HepG2 (cell line): ENCODE data around the gene MFAP1. TPM values are rescaled to one million over a fixed set of nuclear protein-coding genes. Genes with fewer than 3 reads are reported as not detected.

Experiments used
- EED ChIP-seq: sonication (generic); formaldehyde crosslinking; IDR thresholded peaks from 2 replicates; pipeline ENCODE4 v1.5.0; 2020; ENCODE audit warnings: mild to moderate bottlenecking, missing genetic modification reagents
- FOXJ3 ChIP-seq: sonication (generic); formaldehyde crosslinking; IDR thresholded peaks from 2 replicates; pipeline ENCODE4 v1.4.0; 2020; ENCODE audit warnings: missing genetic modification reagents, mild to moderate bottlenecking, borderline replicate concordance
- HDAC1 ChIP-seq: sonication (generic); formaldehyde crosslinking; IDR thresholded peaks from 2 replicates; pipeline ENCODE4 v1.5.1; 2020; ENCODE audit warnings: mild to moderate bottlenecking, missing genetic modification reagents
- HOXD1 ChIP-seq: sonication (generic); formaldehyde crosslinking; IDR thresholded peaks from 2 replicates; pipeline ENCODE4 v1.5.0; 2020; ENCODE audit warnings: missing genetic modification reagents
- JUNB ChIP-seq: sonication (generic); formaldehyde crosslinking; IDR thresholded peaks from 2 replicates; pipeline ENCODE4 v1.8.0; 2022; ENCODE audit warnings: missing genetic modification reagents, mild to moderate bottlenecking, borderline replicate concordance
- KAT2B ChIP-seq: fragments of 150-350 bp; IDR thresholded peaks from 2 replicates; pipeline ENCODE4 v1.6.1; 2014; ENCODE audit warnings: low read depth, low read length, borderline replicate concordance
- KDM5B ChIP-seq: sonication (generic); formaldehyde crosslinking; IDR thresholded peaks from 2 replicates; pipeline ENCODE4 v1.4.0; 2020; ENCODE audit warnings: missing genetic modification reagents, mild to moderate bottlenecking, borderline replicate concordance
- KMT2A ChIP-seq: sonication (generic); formaldehyde crosslinking; IDR thresholded peaks from 2 replicates; pipeline ENCODE4 v1.4.0; 2020; ENCODE audit warnings: missing genetic modification reagents
- MED13 ChIP-seq: sonication (generic); formaldehyde crosslinking; IDR thresholded peaks from 2 replicates; pipeline ENCODE4 v1.5.0; 2020; ENCODE audit warnings: missing genetic modification reagents
- PAWR ChIP-seq: sonication (generic); formaldehyde crosslinking; IDR thresholded peaks from 2 replicates; pipeline ENCODE4 v1.4.0; 2020; ENCODE audit warnings: missing genetic modification reagents, mild to moderate bottlenecking, borderline replicate concordance
- RORA ChIP-seq: sonication (generic); formaldehyde crosslinking; IDR thresholded peaks from 2 replicates; pipeline ENCODE4 v1.5.0; 2020; ENCODE audit warnings: mild to moderate bottlenecking, missing genetic modification reagents, moderate library complexity
- SALL1 ChIP-seq: sonication (generic); formaldehyde crosslinking; IDR thresholded peaks from 2 replicates; pipeline ENCODE4 v1.8.0; 2022; ENCODE audit warnings: mild to moderate bottlenecking, missing genetic modification reagents
- SP1 ChIP-seq, 2 experiments: fragments of 450-650 bp in 1 of 2; sonication (generic) in 1 of 2; formaldehyde crosslinking in 1 of 2; IDR thresholded peaks; 2 replicates each; pipeline versions ENCODE4 v1.4.0 to v1.6.1; 2016 to 2020; ENCODE audit warnings: missing genetic modification reagents in 1 of 2
- ZNF232 ChIP-seq: sonication (generic); formaldehyde crosslinking; IDR thresholded peaks from 2 replicates; pipeline ENCODE4 v1.4.0; 2020; ENCODE audit warnings: missing genetic modification reagents, borderline replicate concordance
- ZNF776 ChIP-seq: sonication (generic); formaldehyde crosslinking; IDR thresholded peaks from 2 replicates; pipeline ENCODE4 v1.4.0; 2020; ENCODE audit warnings: mild to moderate bottlenecking, missing genetic modification reagents
- ZNF777 ChIP-seq: sonication (generic); formaldehyde crosslinking; IDR thresholded peaks from 2 replicates; pipeline ENCODE4 v1.4.0; 2020; ENCODE audit warnings: missing genetic modification reagents
- polyA plus RNA-seq, 8 experiments: library from polyadenylated mRNA; depleted of rRNA in 3 of 8; stranded (reverse) in 7 of 8; unstranded in 1 of 8; fragments of >200 nt; fragmentation: Illumina TruSeq in 4 of 8; extraction: Trizol in 4 of 8; gene quantifications; 2 replicates each; pipeline versions ENCODE4 v1.2.1 to v1.2.3, GENCODE V29; 2011 to 2016; ENCODE audit warnings: low read depth in 4 of 8, missing spikeins in 1 of 8, mixed read lengths in 1 of 8; ENCODE audit not compliant: insufficient read depth in 1 of 8
- total RNA-seq, 5 experiments: library from RNA; depleted of rRNA; stranded (reverse); fragments of >200 nt; fragmentation: Illumina TruSeq; extraction: Trizol; gene quantifications; 2 replicates each; pipeline ENCODE4 v1.2.3, GENCODE V29; 2016; ENCODE audit warnings: low read depth in 1 of 5
- TF ChIP-seq, protein P1 (sequence below): IDR thresholded peaks from 2 replicates; pipeline ENCODE4 v1.6.1; 2016; ENCODE audit warnings: missing compliant biosample characterization, missing genetic modification reagents, borderline replicate concordance
- TF ChIP-seq, protein P2 (sequence below): sonication (generic); formaldehyde crosslinking; IDR thresholded peaks from 2 replicates; pipeline ENCODE4 v1.5.1; 2020; ENCODE audit warnings: mild to moderate bottlenecking, missing genetic modification reagents, moderate library complexity
- TF ChIP-seq, protein P3 (sequence below): sonication (generic); formaldehyde crosslinking; IDR thresholded peaks from 2 replicates; pipeline ENCODE4 v1.5.1; 2020; ENCODE audit warnings: mild to moderate bottlenecking, missing genetic modification reagents, moderate library complexity
- TF ChIP-seq, protein P4 (sequence below): sonication (generic); formaldehyde crosslinking; IDR thresholded peaks from 2 replicates; pipeline ENCODE4 v1.9.0; 2021; ENCODE audit warnings: missing genetic modification reagents, borderline replicate concordance

MFAP1 gene
- total and polyA plus RNA-seq, 2 of the 13 experiments (the other 11 are each of a cell fraction or from before 2014, with no cell fraction given): 11.8 to 39.5 TPM

DNA sequence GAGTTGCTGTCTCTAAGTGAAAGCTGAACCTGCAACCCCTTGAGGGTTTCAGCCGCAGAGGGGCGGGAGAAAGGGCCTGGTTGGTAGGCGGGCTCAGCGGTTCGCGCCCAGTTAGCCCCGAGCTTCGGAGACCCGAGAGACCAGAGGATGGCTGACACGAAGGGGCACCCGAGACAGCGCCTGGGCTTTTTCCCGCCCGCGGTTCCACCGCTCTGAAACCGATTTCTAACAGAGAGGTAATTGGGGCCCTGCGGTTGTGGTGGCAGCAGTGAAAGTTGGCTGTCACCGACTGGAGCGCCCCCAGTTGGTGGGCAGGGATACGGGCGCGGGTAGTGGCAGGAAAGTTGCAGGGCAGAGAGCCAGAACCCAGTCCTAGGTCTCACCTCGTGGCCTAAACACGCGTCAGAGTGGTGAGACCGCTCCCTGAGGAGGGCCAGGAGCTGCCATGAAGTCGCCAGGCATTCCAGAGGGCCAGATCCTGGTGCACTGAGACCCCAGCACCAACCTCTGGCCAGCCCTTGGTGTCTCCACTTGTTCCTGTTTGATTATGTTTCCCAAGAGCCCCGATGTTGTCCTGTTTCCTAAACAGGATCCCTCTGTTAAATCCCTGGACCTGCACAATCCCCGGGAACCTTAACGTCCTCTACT, 47.1 kb downstream of the MFAP1 start (continued):
- TF ChIP-seq, protein P1, sequence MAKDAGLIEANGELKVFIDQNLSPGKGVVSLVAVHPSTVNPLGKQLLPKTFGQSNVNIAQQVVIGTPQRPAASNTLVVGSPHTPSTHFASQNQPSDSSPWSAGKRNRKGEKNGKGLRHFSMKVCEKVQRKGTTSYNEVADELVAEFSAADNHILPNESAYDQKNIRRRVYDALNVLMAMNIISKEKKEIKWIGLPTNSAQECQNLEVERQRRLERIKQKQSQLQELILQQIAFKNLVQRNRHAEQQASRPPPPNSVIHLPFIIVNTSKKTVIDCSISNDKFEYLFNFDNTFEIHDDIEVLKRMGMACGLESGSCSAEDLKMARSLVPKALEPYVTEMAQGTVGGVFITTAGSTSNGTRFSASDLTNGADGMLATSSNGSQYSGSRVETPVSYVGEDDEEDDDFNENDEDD (CRISPR knock-in tag): peak; percentile 73; the same call in 1 of the 2 replicates
- TF ChIP-seq FOXJ3 (CRISPR knock-in tag) (peak; percentile 44; the same call in 1 of the 2 replicates), HDAC1 (peak; percentile 68), HOXD1 (CRISPR knock-in tag) (peak; percentile 22; the same call in 1 of the 2 replicates), ZNF777 (CRISPR knock-in tag) (peak; percentile 68; the same call in 1 of the 2 replicates), SP1 (IDR thresholded peaks at IDR 0.05) (no peak), SP1 (CRISPR knock-in tag; IDR thresholded peaks at IDR 0.05) (peak; percentile 45), ZNF776 (CRISPR knock-in tag) (peak; percentile 28; the same call in 1 of the 2 replicates), KAT2B (no peak), ZNF232 (CRISPR knock-in tag) (0 out of 2 replicates have a peak, but pooled peaks have one; percentile 59), MED13 (CRISPR knock-in tag) (no peak), EED (CRISPR knock-in tag) (no peak), JUNB (CRISPR knock-in tag) (no peak), PAWR (CRISPR knock-in tag) (peak; percentile 70; the same call in 1 of the 2 replicates), KMT2A (CRISPR knock-in tag) (peak; percentile 46; the same call in 1 of the 2 replicates), RORA (CRISPR knock-in tag) (no peak), KDM5B (peak; percentile 70; the same call in 1 of the 2 replicates), SALL1 (CRISPR knock-in tag) (peak; percentile 81)
- TF ChIP-seq, protein P2, sequence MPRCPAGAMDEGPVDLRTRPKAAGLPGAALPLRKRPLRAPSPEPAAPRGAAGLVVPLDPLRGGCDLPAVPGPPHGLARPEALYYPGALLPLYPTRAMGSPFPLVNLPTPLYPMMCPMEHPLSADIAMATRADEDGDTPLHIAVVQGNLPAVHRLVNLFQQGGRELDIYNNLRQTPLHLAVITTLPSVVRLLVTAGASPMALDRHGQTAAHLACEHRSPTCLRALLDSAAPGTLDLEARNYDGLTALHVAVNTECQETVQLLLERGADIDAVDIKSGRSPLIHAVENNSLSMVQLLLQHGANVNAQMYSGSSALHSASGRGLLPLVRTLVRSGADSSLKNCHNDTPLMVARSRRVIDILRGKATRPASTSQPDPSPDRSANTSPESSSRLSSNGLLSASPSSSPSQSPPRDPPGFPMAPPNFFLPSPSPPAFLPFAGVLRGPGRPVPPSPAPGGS (CRISPR knock-in tag): no peak
- TF ChIP-seq, protein P3, sequence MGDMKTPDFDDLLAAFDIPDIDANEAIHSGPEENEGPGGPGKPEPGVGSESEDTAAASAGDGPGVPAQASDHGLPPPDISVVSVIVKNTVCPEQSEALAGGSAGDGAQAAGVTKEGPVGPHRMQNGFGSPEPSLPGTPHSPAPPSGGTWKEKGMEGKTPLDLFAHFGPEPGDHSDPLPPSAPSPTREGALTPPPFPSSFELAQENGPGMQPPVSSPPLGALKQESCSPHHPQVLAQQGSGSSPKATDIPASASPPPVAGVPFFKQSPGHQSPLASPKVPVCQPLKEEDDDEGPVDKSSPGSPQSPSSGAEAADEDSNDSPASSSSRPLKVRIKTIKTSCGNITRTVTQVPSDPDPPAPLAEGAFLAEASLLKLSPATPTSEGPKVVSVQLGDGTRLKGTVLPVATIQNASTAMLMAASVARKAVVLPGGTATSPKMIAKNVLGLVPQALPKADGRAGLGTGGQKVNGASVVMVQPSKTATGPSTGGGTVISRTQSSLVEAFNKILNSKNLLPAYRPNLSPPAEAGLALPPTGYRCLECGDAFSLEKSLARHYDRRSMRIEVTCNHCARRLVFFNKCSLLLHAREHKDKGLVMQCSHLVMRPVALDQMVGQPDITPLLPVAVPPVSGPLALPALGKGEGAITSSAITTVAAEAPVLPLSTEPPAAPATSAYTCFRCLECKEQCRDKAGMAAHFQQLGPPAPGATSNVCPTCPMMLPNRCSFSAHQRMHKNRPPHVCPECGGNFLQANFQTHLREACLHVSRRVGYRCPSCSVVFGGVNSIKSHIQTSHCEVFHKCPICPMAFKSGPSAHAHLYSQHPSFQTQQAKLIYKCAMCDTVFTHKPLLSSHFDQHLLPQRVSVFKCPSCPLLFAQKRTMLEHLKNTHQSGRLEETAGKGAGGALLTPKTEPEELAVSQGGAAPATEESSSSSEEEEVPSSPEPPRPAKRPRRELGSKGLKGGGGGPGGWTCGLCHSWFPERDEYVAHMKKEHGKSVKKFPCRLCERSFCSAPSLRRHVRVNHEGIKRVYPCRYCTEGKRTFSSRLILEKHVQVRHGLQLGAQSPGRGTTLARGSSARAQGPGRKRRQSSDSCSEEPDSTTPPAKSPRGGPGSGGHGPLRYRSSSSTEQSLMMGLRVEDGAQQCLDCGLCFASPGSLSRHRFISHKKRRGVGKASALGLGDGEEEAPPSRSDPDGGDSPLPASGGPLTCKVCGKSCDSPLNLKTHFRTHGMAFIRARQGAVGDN: peak; percentile 94
- TF ChIP-seq, protein P4, sequence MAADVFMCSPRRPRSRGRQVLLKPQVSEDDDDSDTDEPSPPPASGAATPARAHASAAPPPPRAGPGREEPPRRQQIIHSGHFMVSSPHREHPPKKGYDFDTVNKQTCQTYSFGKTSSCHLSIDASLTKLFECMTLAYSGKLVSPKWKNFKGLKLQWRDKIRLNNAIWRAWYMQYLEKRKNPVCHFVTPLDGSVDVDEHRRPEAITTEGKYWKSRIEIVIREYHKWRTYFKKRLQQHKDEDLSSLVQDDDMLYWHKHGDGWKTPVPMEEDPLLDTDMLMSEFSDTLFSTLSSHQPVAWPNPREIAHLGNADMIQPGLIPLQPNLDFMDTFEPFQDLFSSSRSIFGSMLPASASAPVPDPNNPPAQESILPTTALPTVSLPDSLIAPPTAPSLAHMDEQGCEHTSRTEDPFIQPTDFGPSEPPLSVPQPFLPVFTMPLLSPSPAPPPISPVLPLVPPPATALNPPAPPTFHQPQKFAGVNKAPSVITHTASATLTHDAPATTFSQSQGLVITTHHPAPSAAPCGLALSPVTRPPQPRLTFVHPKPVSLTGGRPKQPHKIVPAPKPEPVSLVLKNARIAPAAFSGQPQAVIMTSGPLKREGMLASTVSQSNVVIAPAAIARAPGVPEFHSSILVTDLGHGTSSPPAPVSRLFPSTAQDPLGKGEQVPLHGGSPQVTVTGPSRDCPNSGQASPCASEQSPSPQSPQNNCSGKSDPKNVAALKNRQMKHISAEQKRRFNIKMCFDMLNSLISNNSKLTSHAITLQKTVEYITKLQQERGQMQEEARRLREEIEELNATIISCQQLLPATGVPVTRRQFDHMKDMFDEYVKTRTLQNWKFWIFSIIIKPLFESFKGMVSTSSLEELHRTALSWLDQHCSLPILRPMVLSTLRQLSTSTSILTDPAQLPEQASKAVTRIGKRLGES (CRISPR knock-in tag): no peak
